Activated gamma-delta T cell (primary cell): ENCODE results near the gene DNAJC15.

Source experiments
- DNase-seq: peaks from one replicate; lab custom pipeline; 2025; lab: John Stamatoyannopoulos, UW

DNAJC15 gene

GRCh38 chr13:43127103-43127798, 103.9 kb downstream of the DNAJC15 start:
- DNase-seq: no peak

DNA sequence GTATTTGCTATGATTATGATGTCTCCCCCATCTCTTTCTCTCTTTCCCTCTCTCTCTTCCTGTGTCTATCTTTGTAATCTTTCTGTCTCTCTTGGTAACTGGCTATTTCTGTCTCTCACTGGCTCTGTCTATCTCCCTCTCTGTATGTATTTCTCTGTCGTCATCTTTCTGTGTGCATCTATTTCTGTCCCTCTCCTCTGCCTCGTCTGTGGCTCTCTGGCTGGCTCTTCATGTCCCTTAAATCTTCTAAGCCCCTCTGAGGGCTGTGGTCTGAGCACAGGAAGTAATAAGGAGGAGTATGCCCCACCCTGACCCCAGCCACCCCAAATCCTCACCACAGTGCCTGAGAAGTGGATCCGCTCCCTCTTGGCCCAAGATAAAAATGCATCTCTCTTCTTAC, 104.4 kb downstream of the DNAJC15 start:
- no peak for DNase-seq

DNA sequence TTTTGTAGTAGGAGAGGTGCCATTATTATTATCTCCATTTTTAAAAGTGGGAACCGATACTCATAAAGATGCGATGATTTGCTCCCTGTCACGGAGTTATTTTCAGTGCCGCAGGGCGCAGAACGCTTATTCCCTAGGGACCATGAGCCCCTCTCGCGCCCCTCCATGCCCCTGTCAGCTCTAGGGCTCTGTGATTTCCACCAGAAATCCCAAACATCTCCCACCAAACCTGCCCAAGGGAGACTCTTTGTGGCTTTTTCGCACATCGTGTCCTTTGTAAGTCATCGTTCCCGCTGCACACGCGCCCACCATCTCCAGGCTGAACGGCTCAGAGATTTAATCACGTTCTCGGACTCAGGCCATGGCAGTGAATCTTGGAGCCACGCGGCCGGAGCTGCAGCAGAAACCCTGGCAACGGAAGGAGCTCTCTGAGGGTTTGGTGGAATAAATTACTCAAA, 105.1 kb downstream of the DNAJC15 start:
- no peak for DNase-seq

DNA sequence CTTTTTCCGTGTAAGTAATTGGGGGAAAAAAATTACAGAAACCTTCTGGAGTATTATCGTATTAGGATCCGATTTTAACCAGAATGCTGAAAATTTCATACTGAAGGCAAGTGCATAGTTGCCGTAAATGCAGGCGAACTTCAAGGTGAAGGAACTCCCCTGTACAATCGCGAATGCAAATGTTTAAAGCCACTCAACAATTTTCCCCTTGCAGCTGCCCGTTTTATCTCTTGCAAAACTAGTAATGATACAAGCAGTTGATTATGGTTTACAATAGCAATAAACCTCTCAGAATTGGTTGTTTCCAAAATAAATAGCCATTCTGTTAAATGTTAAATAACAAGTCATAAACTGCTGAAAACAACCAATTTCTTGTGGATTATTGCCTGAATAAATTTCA, 105.7 kb downstream of the DNAJC15 start:
- DNase-seq: no peak

GRCh38 chr13:43129511-43130110, 106.2 kb downstream of the DNAJC15 start:
- no peak for DNase-seq

DNA sequence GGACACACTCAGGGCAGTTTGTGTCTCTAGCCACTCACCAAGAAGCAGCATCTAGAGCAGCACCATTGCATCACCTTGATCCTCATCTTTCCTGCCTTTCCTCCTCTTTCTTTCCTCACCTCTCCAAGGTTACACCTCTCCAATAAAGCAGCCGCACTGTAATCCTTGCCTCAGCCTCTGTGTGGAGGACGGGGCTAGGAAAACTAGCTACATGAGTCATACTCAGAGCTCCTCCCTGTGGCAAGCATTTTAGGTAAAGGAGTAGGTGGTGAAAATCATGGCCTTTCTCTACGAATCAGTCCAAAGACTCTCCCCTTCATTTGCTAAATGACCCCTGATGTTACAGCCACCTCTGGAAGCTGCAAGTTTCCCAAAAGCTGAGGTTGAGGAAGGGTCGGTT, 108.9 kb downstream of the DNAJC15 start:
- no peak for DNase-seq

GRCh38 chr13:43132911-43133310, 109.5 kb downstream of the DNAJC15 start:
- DNase-seq: no peak

DNA sequence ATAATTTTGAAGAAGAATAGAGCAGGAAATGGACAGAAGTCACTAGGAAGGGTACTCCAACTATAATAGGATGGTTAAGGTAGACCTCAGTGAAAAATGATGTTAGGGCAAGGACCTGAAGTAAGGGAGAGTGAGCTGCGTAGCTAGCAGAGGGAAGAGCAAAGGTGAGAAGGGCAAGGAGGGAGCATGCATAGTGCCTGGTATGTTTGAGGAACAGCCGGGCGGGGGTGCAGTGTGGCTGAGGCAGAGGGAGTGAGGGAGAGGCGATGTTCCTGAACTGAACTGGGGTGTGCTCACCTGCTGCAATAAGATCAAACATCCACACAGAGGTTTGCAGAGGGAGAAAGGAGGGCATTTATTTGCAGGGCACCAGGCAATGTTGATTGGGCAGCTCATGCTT, 110.4 kb downstream of the DNAJC15 start:
- DNase-seq: no peak

DNA sequence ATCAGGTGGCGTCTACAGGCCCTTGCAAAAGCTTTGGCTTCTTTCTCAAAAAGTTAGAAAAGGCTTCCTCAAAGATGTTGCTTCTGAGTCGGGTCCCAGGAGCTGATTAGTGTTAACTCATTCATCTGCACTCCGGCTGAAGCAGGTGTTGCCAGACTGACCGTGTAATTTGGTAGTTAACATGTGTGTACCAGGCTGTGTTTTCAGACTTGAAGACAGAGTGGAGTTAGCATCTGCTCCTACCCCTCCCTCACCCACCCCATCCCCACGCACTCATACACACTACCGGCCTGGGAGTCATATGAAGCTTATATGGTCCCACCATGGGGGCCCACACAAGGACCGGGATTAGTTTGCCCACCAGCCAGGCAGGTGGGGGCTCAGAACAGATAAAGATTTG, 111.5 kb downstream of the DNAJC15 start:
- no peak for DNase-seq

- no peak for DNase-seq
These were observed 112.1 kb downstream of the DNAJC15 start for GRCh38 chr13:43135516-43135915.

DNA sequence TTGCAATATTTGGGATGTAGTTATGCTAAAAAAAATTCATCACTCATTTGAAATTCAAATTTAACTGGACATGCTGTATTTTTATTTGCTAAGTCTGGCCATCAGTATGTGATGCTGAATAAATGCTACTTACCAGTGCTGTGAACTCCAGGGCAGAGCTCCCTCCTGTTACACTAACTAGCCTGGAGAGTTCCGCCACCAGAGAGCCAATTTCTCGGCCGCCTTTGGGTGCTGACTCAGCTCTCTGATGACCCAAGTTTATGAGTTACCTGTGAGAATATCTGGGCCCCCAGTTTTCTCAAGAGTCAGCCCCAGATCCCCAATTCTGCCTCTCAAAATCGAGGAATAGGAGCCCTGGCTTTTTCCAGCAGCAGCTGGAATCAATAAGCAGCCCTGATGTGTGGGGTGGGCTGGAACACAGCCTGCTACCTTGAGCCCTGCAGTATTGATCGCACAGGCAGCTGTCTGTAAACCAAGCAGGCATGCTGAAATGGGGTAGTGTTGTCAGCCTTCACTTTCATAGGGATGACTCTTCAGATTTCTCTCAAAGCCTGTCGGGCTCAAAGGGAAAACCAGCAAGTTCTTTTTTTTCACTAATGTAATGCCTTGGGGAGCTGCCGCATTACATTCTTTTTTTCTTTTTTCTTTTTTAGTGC, 113.7 kb downstream of the DNAJC15 start:
- no peak for DNase-seq

DNA sequence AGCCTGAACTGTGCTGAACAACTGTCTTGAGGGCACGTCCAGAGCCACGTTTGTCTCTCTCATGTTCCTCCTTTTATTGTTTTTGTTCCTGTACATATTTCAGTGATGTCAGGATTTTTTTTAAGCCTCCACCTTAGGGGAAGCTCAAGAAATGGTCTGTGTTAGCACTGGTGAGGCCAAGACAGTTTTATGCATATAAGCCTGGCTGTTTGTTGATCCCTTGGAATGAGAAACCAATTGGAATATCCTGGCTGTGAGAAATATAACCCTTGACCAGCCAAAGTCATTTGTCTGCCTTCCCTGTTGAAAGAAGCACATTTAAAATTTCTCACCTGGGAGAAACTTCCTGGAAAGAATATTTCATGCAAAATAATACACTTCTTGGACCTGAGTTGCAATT, 115.8 kb downstream of the DNAJC15 start:
- no peak for DNase-seq

- DNase-seq: no peak
These were observed 116.5 kb downstream of the DNAJC15 start for GRCh38 chr13:43139921-43140320.

DNA sequence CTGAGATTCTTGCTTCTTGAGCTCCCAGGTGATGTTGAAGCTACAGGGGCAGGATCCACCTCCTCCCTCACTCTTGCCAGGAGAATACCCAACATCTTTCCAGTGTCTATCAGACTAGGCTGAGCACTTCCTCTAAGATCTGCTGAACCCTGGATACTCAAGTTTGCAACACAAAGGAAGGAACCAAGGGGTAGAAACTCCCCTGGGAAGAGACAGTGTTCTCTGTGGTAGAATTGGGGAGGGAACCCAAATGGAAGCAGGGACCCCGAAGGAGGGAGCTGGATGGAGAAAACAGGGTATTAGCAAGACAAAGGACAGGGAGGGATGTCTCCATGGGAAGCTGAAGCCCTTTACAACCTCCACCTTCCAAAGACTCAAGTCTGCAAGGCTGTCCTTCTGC, 117.6 kb downstream of the DNAJC15 start:
- no peak for DNase-seq

GRCh38 chr13:43141685-43142084, 118.3 kb downstream of the DNAJC15 start:
- no peak for DNase-seq

DNA sequence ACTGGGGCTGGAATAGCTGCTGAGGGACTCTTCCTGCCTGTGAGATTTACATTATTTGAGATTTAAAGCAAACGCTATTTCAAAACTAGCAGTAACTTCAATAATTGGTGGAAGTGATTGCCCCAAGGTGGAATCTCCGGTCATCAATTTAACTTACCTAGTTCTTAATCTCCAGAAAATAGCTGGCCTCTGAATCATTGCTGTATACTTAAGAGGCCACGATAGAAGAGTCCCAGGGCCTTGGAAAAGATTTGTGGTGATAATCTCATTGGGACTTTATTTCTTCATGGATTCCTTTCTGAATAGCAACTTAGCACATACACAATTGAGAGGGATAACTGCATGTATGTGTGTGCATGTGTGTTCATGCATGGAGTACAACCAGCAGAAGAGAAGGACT, 120.2 kb downstream of the DNAJC15 start:
- no peak for DNase-seq

GRCh38 chr13:43145534-43146196, 122.3 kb downstream of the DNAJC15 start:
- DNase-seq: no peak

- DNase-seq: no peak
These were observed 123.0 kb downstream of the DNAJC15 start for GRCh38 chr13:43146400-43146799.

- no peak for DNase-seq
These were observed 127.2 kb downstream of the DNAJC15 start for GRCh38 chr13:43150369-43151207.

DNA sequence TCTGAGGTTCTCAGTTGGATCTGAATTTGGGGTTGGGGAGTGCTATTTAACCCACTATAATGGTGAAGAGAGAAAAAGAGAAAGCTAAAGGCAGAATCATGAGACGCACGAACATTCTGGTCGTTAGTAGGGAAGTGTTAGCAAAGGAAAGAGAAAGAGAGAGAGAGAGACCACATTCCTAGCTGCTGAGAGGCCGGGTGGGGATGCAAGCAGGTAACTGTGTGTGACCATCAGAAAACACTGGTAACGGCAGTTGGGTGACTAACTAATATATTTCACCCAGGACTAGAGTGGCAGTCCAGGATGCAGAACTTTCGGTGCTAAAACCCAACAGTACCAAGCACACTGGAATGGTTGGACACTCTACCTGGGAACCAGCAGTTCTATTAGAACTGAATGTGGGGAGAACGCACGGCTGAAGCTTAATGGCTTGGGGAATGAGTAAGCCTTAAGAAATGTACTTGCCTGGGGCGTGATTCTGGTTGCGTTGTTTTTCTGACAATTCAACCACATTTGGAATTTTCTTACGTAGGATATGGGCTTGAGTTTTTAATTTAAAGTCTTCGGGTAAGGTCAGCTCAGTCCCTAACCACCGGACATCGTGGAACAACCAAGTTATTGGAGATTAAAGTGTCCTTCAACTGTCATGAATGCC, 130.2 kb downstream of the DNAJC15 start:
- DNase-seq: no peak

DNA sequence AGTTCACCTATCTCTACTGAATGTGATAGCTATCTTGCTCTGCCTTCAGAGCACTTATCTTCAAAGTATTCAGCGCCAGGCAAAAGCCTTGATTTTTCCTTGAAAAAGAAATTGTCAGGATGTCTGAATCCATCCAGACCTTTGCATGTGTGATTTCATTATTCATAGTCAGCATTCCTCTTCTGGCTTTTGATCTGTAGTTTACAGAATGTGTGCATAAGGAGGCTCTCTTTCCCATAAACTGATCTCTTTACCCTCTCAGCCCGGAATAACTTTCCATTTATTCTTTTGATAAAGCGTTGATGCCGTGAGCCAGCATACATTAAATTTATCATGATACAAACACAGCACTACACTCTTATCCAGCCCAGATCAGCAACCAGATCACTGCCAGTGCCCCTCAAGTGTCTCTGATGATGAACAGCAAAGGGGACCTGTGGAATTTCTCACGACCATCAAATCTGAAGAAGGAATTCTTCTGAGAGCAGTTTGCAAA, 130.8 kb downstream of the DNAJC15 start:
- DNase-seq: no peak
